Gastroesophageal sphincter (tissue), 3 donors: ENCODE data around the gene SOX13.

Source experiments
- CTCF ChIP-seq, 4 experiments: fragments of 200-600 bp in 2 of 4; fragments of 450-650 bp in 2 of 4; sonication (generic) in 1 of 4; IDR thresholded peaks; one replicate each; pipeline ENCODE4 v1.5.1; 2017 to 2019; ENCODE audit warnings: antibody characterized with exemption in 4 of 4, mild to moderate bottlenecking in 2 of 4, moderate library complexity in 2 of 4
- EP300 ChIP-seq: sonication (generic); formaldehyde crosslinking; IDR thresholded peaks from one replicate; pipeline ENCODE4 v1.6.1; 2017; ENCODE audit warnings: antibody characterized with exemption, mild to moderate bottlenecking

- TF ChIP-seq CTCF (IDR thresholded peaks at IDR 0.05) (no peak), EP300 (no peak)
Observed at GRCh38 chr1:204107892-204108291, 35.0 kb downstream of the SOX13 start.
